Caco-2 (cell line): ENCODE data around the gene CDC42BPA. TPM values are rescaled to one million over a fixed set of nuclear protein-coding genes. Genes with fewer than 3 reads are reported as not detected.

Experiments
- BruUV-seq: library from RNA; stranded (reverse); fragments of 400-500 nt; replicated peaks from 2 replicates; lab custom pipeline; 2021; lab: Mats Ljungman, UMichigan
- CTCF ChIA-PET: fragments of 300-600 bp; sonication (Branson Sonifier 250); formaldehyde crosslinking; loops from one replicate; lab custom pipeline; 2022; ENCODE audit warnings: antibody characterized with exemption; lab: Charles Lee
- POLR2A ChIA-PET: fragments of 300-600 bp; sonication (Branson Sonifier 250); formaldehyde crosslinking; loops from one replicate; lab custom pipeline; 2022; ENCODE audit warnings: antibody characterized with exemption; lab: Charles Lee
- DNase-seq, 2 experiments: peaks; one replicate each; pipeline versions ENCODE4 v3.0.0 to v3.0.0-alpha.2; 2020 to 2022
- H3K27me3 ChIP-seq: replicated peaks from 2 replicates; pipeline ENCODE4 v1.6.0; 2011; ENCODE audit warnings: low read length; ENCODE audit not compliant: control insufficient read depth, insufficient read depth
- H3K36me3 ChIP-seq: 2 replicates; pipeline ENCODE4 v1.5.1; 2011; ENCODE audit warnings: low read length; ENCODE audit not compliant: control insufficient read depth, insufficient read depth
- H3K4me1 ChIP-seq: fragments of 250-450 bp; sonication (Bioruptor Pico); 2 replicates; pipeline ENCODE4 v1.5.1; 2020; ENCODE audit warnings: mild to moderate bottlenecking
- H3K4me3 ChIP-seq: 2 replicates; pipeline ENCODE4 v1.5.1; 2011; ENCODE audit warnings: low read depth, mild to moderate bottlenecking, control low read depth, low read length
- H3K9me3 ChIP-seq: fragments of 250-450 bp; sonication (Bioruptor Pico); 2 replicates; pipeline ENCODE4 v1.5.1; 2020; ENCODE audit warnings: mild to moderate bottlenecking, moderate library complexity
- H3K27ac Mint-ChIP-seq: one replicate; pipeline ENCODE4 v1.8.0; 2022; ENCODE audit warnings: mixed read lengths; ENCODE audit not compliant: unreplicated experiment
- H3K27me3 Mint-ChIP-seq: one replicate; pipeline ENCODE4 v1.8.0; 2022; ENCODE audit warnings: mixed read lengths; ENCODE audit not compliant: insufficient read depth, unreplicated experiment
- H3K36me3 Mint-ChIP-seq: one replicate; pipeline ENCODE4 v1.8.0; 2022; ENCODE audit warnings: mild to moderate bottlenecking, mixed read lengths; ENCODE audit not compliant: insufficient read depth, unreplicated experiment
- H3K4me1 Mint-ChIP-seq: one replicate; pipeline ENCODE4 v1.8.0; 2022; ENCODE audit warnings: low read depth, mixed read lengths; ENCODE audit not compliant: unreplicated experiment
- H3K4me3 Mint-ChIP-seq: one replicate; pipeline ENCODE4 v1.8.0; 2022; ENCODE audit warnings: mild to moderate bottlenecking, moderate library complexity, mixed read lengths; ENCODE audit not compliant: unreplicated experiment
- H3K9me3 Mint-ChIP-seq: one replicate; pipeline ENCODE4 v1.8.0; 2022; ENCODE audit warnings: mixed read lengths; ENCODE audit not compliant: unreplicated experiment
- intact Hi-C: fragments of 100-400 bp; cut with micrococcal nuclease; formaldehyde crosslinking; loops from one replicate; pipeline ENCODE4 v1.10.0; 2022; ENCODE audit not compliant: unreplicated experiment
- total RNA-seq: library from RNA; stranded (reverse); gene quantifications from 2 replicates; pipeline ENCODE4 v1.2.3, GENCODE V29; 2022
- TF ChIP-seq, protein P1 (sequence below), 2 experiments: fragments of 200-600 bp in 1 of 2; IDR thresholded peaks; 1 replicate in 1 of 2; 2 replicates in 1 of 2; pipeline versions ENCODE4 v1.5.1 to v1.8.0; 2011 to 2022; ENCODE audit warnings: antibody characterized with exemption in 1 of 2, control low read depth in 1 of 2, inconsistent platforms in 1 of 2, low read depth in 1 of 2, low read length in 1 of 2, mild to moderate bottlenecking in 1 of 2, moderate library complexity in 1 of 2; ENCODE audit not compliant: insufficient read depth in 1 of 2, severe bottlenecking in 1 of 2, unreplicated experiment in 1 of 2

CDC42BPA gene
- total RNA-seq, 1 experiment from 2014 or later, result 38.3 TPM

DNA sequence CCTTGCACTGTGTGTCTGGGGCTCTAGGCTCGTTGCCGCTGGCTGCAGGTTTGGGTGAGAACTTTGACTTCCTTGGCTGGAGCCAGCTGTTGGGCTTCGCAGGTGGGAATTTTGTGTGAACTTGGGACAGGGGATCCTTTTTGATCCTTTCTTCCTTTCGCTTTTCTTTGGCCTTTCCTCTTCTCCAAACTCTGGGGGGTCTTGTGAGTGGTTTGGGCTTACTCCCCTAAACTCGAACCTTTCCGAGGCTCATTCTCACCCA is 377.6 kb downstream of the CDC42BPA start:
- no peaks in the 10 kb centered on the region for H3K27me3 ChIP-seq
- peak overlapping the region; percentile 96 for H3K4me3 Mint-ChIP-seq
- TF ChIP-seq, protein P1, sequence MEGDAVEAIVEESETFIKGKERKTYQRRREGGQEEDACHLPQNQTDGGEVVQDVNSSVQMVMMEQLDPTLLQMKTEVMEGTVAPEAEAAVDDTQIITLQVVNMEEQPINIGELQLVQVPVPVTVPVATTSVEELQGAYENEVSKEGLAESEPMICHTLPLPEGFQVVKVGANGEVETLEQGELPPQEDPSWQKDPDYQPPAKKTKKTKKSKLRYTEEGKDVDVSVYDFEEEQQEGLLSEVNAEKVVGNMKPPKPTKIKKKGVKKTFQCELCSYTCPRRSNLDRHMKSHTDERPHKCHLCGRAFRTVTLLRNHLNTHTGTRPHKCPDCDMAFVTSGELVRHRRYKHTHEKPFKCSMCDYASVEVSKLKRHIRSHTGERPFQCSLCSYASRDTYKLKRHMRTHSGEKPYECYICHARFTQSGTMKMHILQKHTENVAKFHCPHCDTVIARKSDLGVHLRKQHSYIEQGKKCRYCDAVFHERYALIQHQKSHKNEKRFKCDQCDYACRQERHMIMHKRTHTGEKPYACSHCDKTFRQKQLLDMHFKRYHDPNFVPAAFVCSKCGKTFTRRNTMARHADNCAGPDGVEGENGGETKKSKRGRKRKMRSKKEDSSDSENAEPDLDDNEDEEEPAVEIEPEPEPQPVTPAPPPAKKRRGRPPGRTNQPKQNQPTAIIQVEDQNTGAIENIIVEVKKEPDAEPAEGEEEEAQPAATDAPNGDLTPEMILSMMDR (IDR thresholded peaks at IDR 0.05; ENCODE audit: insufficient read depth in 1 of 2, low read depth in 1 of 2, low read length in 1 of 2, severe bottlenecking in 1 of 2, unreplicated experiment in 1 of 2), result no peak
- no peak for DNase-seq
- no peaks in the 10 kb centered on the region for H3K9me3 ChIP-seq
- intact Hi-C loops, result loop anchor here (5.0 kb wide), 1 partner anchor 68 kb away; the partner anchor contains the start of gene PSEN2
- H3K36me3 Mint-ChIP-seq, result peaks cover 44% of the 10 kb centered on the region
- H3K36me3 ChIP-seq, result no peaks in the 10 kb centered on the region
- ChIA-PET POLR2A (no interaction called here), CTCF (no interaction called here)
- no peaks in the 10 kb centered on the region for H3K27me3 Mint-ChIP-seq
- H3K4me1 ChIP-seq, result peaks cover 38% of the 10 kb centered on the region
- peak overlapping the region; percentile 84 for H3K27ac Mint-ChIP-seq
- H3K4me3 ChIP-seq, result peak overlapping the region; percentile 86
- peaks cover 2% of the 10 kb centered on the region for H3K9me3 Mint-ChIP-seq
- BruUV-seq, result no TSS peak
- peaks cover 47% of the 10 kb centered on the region for H3K4me1 Mint-ChIP-seq

DNA sequence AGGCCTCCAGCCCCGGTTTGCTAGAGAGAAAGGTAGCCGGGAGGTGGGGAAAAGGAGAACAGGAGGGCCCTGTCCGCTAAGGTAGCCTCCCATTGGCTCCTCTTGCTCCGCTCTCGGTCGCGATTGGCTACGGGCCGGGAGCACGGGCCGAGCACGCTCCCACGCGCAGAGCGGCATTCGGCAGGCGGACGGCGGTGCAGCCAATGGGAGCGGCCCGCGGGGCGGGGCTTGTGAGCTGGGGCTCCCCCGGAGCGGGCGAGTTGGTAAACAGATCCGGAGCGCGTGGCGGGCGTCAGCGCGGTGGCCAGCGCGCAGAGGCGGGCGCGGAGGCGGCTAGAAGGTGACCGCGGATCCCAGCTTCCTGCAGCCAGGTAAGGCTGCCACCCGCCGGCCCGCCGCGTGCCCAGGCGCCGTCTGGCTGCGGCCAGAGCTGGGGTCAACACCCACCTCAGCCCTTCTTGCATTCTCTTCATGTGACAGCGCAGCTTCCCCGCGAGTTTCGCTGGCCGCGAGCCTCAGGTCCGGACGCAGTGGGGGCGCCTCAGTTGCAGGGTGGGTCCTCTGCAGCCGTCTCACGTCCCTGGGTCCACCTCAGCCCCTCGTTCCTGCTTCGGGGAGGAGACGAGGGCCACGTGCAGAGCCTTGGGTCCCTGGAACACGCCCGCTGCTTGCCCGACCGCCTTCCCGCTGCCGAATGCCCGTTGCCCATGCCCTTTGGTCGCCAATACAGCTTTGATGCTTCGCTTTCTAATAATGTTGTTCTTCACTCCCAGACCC is 378.1 kb downstream of the CDC42BPA start, which contains the start of gene COQ8A:
COQ8A (plus strand) TSS at position 266 of the 777 bp plus-strand sequence. CDS start 21,092 bp downstream, outside the sequence.
- no TSS peak for BruUV-seq

More for the DNA sequence above, 378.1 kb downstream of the CDC42BPA start, which contains the start of gene COQ8A:
- POLR2A ChIA-PET, result no interaction called here
- Histone ChIP-seq H3K9me3 (no peaks in the 10 kb centered on the region), H3K4me1 (peaks cover 32% of the 10 kb centered on the region), H3K27me3 (no peaks in the 10 kb centered on the region), H3K36me3 (no peaks in the 10 kb centered on the region), H3K4me3 (peak within 1 kb of the TSS; percentile 86)
- Mint-ChIP-seq H3K4me1 (peaks cover 42% of the 10 kb centered on the region), H3K27me3 (no peaks in the 10 kb centered on the region), H3K9me3 (peaks cover 7% of the 10 kb centered on the region), H3K4me3 (peak within 1 kb of the TSS; percentile 96), H3K36me3 (peaks cover 49% of the 10 kb centered on the region), H3K27ac (peak within 1 kb of the TSS; percentile 91)
- TF ChIP-seq, protein P1 (IDR thresholded peaks at IDR 0.05; ENCODE audit: insufficient read depth in 1 of 2, low read depth in 1 of 2, low read length in 1 of 2, severe bottlenecking in 1 of 2, unreplicated experiment in 1 of 2), result no peak
- DNase-seq, result peak; percentile 99
- intact Hi-C loops, result loop anchor here (5.0 kb wide), 1 partner anchor 68 kb away; the partner anchor contains the start of gene PSEN2
- CTCF ChIA-PET, result no interaction called here

Other genes with a start within 250 kb of the CDC42BPA start
- 10.5 and 10.7 TPM in 2 replicates for gene ZNF678, start 245.1 kb upstream of the CDC42BPA start, total RNA-seq